ENCODE measurements around the gene PGAM2. TPM values are rescaled to one million over a fixed set of nuclear protein-coding genes. Genes with fewer than 3 reads are reported as not detected.
A peak's percentile ranks its signal among the peaks of the same experiment; 100 is the strongest.

The PGAM2 gene
- total RNA-seq, 1 experiment from 2014 or later, result 2.4 TPM

GRCh38 chr7:44103923-44104859, 38.8 kb upstream of the PGAM2 start, which contains the start of gene AEBP1:
AEBP1 (plus strand) TSS chr7:44104345; CDS start chr7:44104666, 321 bp downstream.
- ChIA-PET POLR2A (interaction anchor here (0.6 kb wide), 1 partner anchor 20 kb away, joined by 3 read pairs; no protein-coding TSS in a partner anchor), CTCF (interaction anchor here (0.7 to 2.2 kb wide), 10 partner anchors 12 to 245 kb away, joined by 3 to 13 read pairs (median 4); partner anchors contain the start of gene PGAM2)
- Mint-ChIP-seq H3K9me3 (no peaks in the 10 kb centered on the region), H3K36me3 (0 out of 2 replicates have a peak, but pooled peaks cover 2% of the 10 kb centered on the region), H3K27ac (no peak within 1 kb of the TSS), H3K27me3 (ENCODE audit: low read depth) (peaks cover 27% of the 10 kb centered on the region), H3K4me1 (peaks cover 15% of the 10 kb centered on the region), H3K4me3 (peak within 1 kb of the TSS; percentile 70)
- ATAC-seq, result peak; percentile 47
- DNase-seq (ENCODE audit: low spot score), result peak; percentile 50
- TF ChIP-seq ZNF219 (CRISPR knock-in tag; IDR thresholded peaks at IDR 0.05; ENCODE audit: borderline replicate concordance) (no peak), TP53 (CRISPR knock-in tag; IDR thresholded peaks at IDR 0.05) (no peak), ZNF671 (CRISPR knock-in tag; IDR thresholded peaks at IDR 0.05) (no peak), CTCF (IDR thresholded peaks at IDR 0.05) (no peak), FOXP4 (CRISPR knock-in tag; IDR thresholded peaks at IDR 0.05) (no peak), ZNF423 (CRISPR knock-in tag; IDR thresholded peaks at IDR 0.05) (no peak), GABPB1 (CRISPR knock-in tag; IDR thresholded peaks at IDR 0.05) (no peak), ATF1 (CRISPR knock-in tag; IDR thresholded peaks at IDR 0.05) (no peak), CDX4 (CRISPR knock-in tag; IDR thresholded peaks at IDR 0.05; ENCODE audit: borderline replicate concordance) (no peak), FOXP1 (CRISPR knock-in tag; IDR thresholded peaks at IDR 0.05; ENCODE audit: borderline replicate concordance) (0 out of 2 replicates have a peak, but pooled peaks have one; percentile 17), CREM (CRISPR knock-in tag; IDR thresholded peaks at IDR 0.05) (no peak), MYBL2 (CRISPR knock-in tag; IDR thresholded peaks at IDR 0.05) (no peak), USF1 (CRISPR knock-in tag; IDR thresholded peaks at IDR 0.05) (no peak), ESRRA (CRISPR knock-in tag; IDR thresholded peaks at IDR 0.05; ENCODE audit: borderline replicate concordance) (no peak)
- TF ChIP-seq, protein P1, sequence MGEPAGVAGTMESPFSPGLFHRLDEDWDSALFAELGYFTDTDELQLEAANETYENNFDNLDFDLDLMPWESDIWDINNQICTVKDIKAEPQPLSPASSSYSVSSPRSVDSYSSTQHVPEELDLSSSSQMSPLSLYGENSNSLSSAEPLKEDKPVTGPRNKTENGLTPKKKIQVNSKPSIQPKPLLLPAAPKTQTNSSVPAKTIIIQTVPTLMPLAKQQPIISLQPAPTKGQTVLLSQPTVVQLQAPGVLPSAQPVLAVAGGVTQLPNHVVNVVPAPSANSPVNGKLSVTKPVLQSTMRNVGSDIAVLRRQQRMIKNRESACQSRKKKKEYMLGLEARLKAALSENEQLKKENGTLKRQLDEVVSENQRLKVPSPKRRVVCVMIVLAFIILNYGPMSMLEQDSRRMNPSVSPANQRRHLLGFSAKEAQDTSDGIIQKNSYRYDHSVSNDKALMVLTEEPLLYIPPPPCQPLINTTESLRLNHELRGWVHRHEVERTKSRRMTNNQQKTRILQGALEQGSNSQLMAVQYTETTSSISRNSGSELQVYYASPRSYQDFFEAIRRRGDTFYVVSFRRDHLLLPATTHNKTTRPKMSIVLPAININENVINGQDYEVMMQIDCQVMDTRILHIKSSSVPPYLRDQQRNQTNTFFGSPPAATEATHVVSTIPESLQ (CRISPR knock-in tag; IDR thresholded peaks at IDR 0.05), result no peak
- TF ChIP-seq, protein P2, sequence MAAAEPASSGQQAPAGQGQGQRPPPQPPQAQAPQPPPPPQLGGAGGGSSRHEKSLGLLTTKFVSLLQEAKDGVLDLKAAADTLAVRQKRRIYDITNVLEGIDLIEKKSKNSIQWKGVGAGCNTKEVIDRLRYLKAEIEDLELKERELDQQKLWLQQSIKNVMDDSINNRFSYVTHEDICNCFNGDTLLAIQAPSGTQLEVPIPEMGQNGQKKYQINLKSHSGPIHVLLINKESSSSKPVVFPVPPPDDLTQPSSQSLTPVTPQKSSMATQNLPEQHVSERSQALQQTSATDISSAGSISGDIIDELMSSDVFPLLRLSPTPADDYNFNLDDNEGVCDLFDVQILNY (CRISPR knock-in tag; IDR thresholded peaks at IDR 0.05), result peak; percentile 16; the same call in 1 of the 2 replicates

Data from WTC11 (cell line).